HG03196 (cell line): ENCODE measurements around the gene CCDC34.
A peak's percentile ranks its signal among the peaks of the same experiment; 100 is the strongest.
"Not testable (repeated sequence)": the region's sequence is repeated elsewhere in the genome, so short reads cannot be mapped to it uniquely, and the experiment has no call there.

ENCODE experiments used
- ATAC-seq: cut with Tn5 transposase; IDR thresholded peaks from one replicate; pipeline ENCODE4 v1.9.1; 2021; ENCODE audit not compliant: unreplicated experiment

The CCDC34 gene

GRCh38 chr11:27328614-27329013 lies 34.4 kb downstream of the CCDC34 start:
- ATAC-seq: no peak

- ATAC-seq: not testable (repeated sequence)
Observed at GRCh38 chr11:27327064-27327463, 36.0 kb downstream of the CCDC34 start.

GRCh38 chr11:27322196-27322595 lies 40.8 kb downstream of the CCDC34 start:
- not testable (repeated sequence) for ATAC-seq

GRCh38 chr11:27321340-27321739 lies 41.7 kb downstream of the CCDC34 start:
- ATAC-seq: not testable (repeated sequence)

GRCh38 chr11:27319072-27319471 lies 43.9 kb downstream of the CCDC34 start:
- peak; percentile 99 for ATAC-seq

- no peak for ATAC-seq
Observed at GRCh38 chr11:27317751-27318150, 45.3 kb downstream of the CCDC34 start.

GRCh38 chr11:27315836-27316235 lies 47.2 kb downstream of the CCDC34 start:
- ATAC-seq: no peak

- no peak for ATAC-seq
Observed at GRCh38 chr11:27313157-27313821, 49.7 kb downstream of the CCDC34 start.

GRCh38 chr11:27312110-27312509 lies 50.9 kb downstream of the CCDC34 start:
- no peak for ATAC-seq

- no peak for ATAC-seq
Observed at GRCh38 chr11:27310707-27311106, 52.3 kb downstream of the CCDC34 start.

GRCh38 chr11:27310182-27310581 lies 52.8 kb downstream of the CCDC34 start:
- no peak for ATAC-seq

GRCh38 chr11:27309046-27309445 lies 54.0 kb downstream of the CCDC34 start:
- ATAC-seq: no peak

GRCh38 chr11:27307232-27307631 lies 55.8 kb downstream of the CCDC34 start:
- ATAC-seq: no peak

- no peak for ATAC-seq
Observed at GRCh38 chr11:27305751-27306150, 57.3 kb downstream of the CCDC34 start.

- ATAC-seq: no peak
Observed at GRCh38 chr11:27304514-27304913, 58.5 kb downstream of the CCDC34 start.

- no peak for ATAC-seq
Observed at GRCh38 chr11:27303903-27304302, 59.1 kb downstream of the CCDC34 start.

GRCh38 chr11:27300974-27301373 lies 62.0 kb downstream of the CCDC34 start:
- no peak for ATAC-seq

- no peak for ATAC-seq
Observed at GRCh38 chr11:27297616-27298015, 65.4 kb downstream of the CCDC34 start.

GRCh38 chr11:27296497-27296896 lies 66.5 kb downstream of the CCDC34 start:
- no peak for ATAC-seq

- ATAC-seq: no peak
Observed at GRCh38 chr11:27295928-27296327, 67.1 kb downstream of the CCDC34 start.

GRCh38 chr11:27294654-27295053 lies 68.4 kb downstream of the CCDC34 start:
- ATAC-seq: no peak

- no peak for ATAC-seq
Observed at GRCh38 chr11:27293515-27294417, 69.2 kb downstream of the CCDC34 start.
